ENCODE results near the gene BIRC7. TPM values are rescaled to one million over a fixed set of nuclear protein-coding genes. Genes with fewer than 3 reads are reported as not detected.

The BIRC7 gene
- total RNA-seq, 1 donor from 2014 or later, result not detected

DNA sequence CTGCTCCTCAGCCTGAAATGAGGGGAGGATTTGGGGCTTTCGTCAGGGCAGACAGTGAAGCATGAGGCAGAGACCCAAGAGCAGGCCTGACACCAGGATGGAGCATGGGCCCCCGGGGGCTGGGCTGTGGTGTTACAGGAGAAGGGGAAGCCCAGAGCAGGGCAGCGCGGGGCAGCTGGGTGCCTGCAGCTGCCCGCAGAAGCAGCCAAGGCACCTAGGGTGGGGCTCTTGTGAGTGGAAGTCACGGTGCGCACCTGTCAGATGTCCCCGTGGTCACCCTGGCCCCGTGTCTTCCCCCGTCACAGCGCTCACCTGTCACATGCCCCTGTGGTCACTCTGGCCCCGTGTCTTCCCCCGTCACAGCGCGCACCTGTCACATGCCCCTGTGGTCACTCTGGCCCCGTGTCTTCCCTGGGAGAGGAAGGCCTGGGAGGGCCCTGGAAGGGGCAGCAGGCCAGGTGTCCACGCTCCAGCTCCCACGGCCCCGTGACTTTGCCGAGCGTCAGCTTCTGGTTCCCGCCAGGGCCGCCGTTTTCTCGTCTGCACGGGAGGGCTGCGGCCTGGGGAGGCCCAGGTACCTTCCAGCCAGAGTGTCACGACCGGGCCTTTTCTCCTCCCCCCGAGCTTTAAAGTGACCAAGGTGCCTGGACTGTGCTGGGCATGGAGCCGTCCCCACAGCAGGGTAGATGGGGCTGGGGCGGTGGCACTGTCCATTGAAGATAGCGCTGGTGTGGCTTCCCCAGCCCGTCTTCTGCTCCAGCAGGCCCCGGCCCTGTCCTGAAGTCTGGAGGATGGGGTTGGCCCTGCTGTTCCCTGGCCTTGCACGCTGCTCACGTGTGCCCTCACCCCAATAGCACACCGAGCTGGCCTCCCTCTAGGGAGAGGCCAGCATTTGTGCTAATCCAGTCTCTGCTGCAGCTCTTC, 46.3 kb downstream of the BIRC7 start:
- H3K27ac Mint-ChIP-seq (ENCODE audit: unreplicated experiment), result no peak overlapping the region
- TF ChIP-seq, protein P1, sequence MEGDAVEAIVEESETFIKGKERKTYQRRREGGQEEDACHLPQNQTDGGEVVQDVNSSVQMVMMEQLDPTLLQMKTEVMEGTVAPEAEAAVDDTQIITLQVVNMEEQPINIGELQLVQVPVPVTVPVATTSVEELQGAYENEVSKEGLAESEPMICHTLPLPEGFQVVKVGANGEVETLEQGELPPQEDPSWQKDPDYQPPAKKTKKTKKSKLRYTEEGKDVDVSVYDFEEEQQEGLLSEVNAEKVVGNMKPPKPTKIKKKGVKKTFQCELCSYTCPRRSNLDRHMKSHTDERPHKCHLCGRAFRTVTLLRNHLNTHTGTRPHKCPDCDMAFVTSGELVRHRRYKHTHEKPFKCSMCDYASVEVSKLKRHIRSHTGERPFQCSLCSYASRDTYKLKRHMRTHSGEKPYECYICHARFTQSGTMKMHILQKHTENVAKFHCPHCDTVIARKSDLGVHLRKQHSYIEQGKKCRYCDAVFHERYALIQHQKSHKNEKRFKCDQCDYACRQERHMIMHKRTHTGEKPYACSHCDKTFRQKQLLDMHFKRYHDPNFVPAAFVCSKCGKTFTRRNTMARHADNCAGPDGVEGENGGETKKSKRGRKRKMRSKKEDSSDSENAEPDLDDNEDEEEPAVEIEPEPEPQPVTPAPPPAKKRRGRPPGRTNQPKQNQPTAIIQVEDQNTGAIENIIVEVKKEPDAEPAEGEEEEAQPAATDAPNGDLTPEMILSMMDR (IDR thresholded peaks at IDR 0.05; ENCODE audit: partially characterized antibody, unreplicated experiment), result no peak
- H3K36me3 Mint-ChIP-seq (ENCODE audit: unreplicated experiment), result no peaks in the 10 kb centered on the region
- peaks cover 1% of the 10 kb centered on the region for H3K9me3 Mint-ChIP-seq (ENCODE audit: unreplicated experiment)
- no peak for DNase-seq
- H3K4me1 Mint-ChIP-seq (ENCODE audit: low read depth, unreplicated experiment), result peaks cover 2% of the 10 kb centered on the region
- peaks cover 7% of the 10 kb centered on the region for H3K27me3 Mint-ChIP-seq (ENCODE audit: unreplicated experiment)
- H3K4me3 Mint-ChIP-seq (ENCODE audit: unreplicated experiment), result no peak overlapping the region

DNA sequence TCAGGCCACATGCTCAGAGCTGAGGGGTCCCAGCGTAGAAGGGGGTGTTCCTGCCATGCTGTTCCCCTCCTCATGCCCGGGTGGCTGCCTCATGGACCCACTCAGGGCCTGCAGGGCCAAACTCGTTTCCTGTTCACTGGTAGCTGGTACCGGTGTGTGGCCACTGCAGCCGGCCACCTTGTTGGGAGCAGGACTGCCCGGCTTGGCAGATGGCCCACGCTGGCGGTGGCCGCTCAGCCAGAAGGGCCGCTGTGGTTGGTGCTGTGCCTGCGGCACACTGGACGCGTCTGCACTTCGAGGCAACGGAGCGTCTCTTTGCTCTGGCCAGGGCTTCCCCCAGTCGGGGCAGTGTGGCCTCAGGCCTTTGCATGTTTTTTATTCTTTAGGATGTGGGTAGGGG, 47.2 kb downstream of the BIRC7 start:
- peaks cover 1% of the 10 kb centered on the region for H3K9me3 Mint-ChIP-seq (ENCODE audit: unreplicated experiment)
- H3K36me3 Mint-ChIP-seq (ENCODE audit: unreplicated experiment), result no peaks in the 10 kb centered on the region
- DNase-seq, result no peak
- TF ChIP-seq, protein P1 (IDR thresholded peaks at IDR 0.05; ENCODE audit: partially characterized antibody, unreplicated experiment), result no peak
- H3K27ac Mint-ChIP-seq (ENCODE audit: unreplicated experiment), result no peak overlapping the region
- peaks cover 2% of the 10 kb centered on the region for H3K4me1 Mint-ChIP-seq (ENCODE audit: low read depth, unreplicated experiment)
- no peak overlapping the region for H3K4me3 Mint-ChIP-seq (ENCODE audit: unreplicated experiment)
- peaks cover 8% of the 10 kb centered on the region for H3K27me3 Mint-ChIP-seq (ENCODE audit: unreplicated experiment)

DNA sequence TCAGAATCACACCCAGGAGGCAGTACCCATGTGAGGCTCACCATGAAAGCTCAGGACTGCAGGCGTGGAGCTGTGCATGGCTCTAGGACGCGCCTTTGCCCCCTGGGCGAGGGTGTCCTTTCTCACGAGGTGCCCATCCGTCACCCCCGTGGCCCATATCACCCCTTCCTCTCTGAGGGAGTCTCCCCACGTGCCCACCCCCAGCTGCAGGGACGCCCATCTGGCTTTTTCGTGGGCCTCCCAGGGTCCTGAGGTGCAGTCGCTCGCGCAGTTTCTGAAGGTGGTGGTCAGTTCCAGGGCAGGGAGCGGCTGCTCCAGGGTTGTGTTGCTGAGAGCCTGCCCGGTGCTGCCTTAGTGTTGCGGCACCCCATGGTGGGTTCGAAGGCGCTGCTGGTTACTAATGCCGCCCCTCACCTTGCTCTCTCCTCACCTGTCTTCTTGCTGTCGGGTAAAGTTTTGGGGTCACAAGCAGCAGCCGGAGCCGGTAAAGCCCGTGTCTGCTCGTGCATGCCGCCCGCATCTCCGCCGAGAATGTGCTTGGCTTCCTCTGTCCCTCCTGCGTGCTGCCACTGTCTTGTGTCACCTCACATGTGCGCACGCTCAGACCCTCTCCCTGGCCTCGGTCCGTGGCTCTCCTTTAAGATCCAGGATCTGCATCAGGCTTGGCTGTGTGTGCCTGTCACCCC, 47.8 kb downstream of the BIRC7 start:
- H3K27me3 Mint-ChIP-seq (ENCODE audit: unreplicated experiment), result peaks cover 10% of the 10 kb centered on the region
- H3K27ac Mint-ChIP-seq (ENCODE audit: unreplicated experiment), result no peak overlapping the region
- no peak overlapping the region for H3K4me3 Mint-ChIP-seq (ENCODE audit: unreplicated experiment)
- TF ChIP-seq, protein P1 (IDR thresholded peaks at IDR 0.05; ENCODE audit: partially characterized antibody, unreplicated experiment), result no peak
- H3K9me3 Mint-ChIP-seq (ENCODE audit: unreplicated experiment), result peaks cover 1% of the 10 kb centered on the region
- H3K36me3 Mint-ChIP-seq (ENCODE audit: unreplicated experiment), result no peaks in the 10 kb centered on the region
- H3K4me1 Mint-ChIP-seq (ENCODE audit: low read depth, unreplicated experiment), result peaks cover under 1% of the 10 kb centered on the region
- DNase-seq, result no peak

DNA sequence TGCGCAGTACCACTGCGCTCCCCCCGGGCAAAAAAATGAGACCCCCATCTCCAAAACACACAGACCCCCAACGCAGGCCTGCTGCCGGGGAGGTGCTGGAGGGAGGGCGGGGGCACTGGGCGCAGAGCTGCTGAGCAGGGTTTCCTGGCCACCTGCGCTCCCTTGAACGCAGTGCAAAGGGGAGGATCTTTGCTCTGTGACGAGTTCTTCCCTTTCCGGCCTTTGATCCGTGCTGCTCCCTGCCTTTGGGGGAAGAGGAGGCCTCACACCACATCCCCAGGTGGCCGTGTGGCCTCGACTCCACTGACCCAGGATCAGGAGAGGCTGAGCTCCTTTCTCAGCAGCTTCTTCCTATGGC, 48.4 kb downstream of the BIRC7 start:
- Mint-ChIP-seq H3K27ac (ENCODE audit: unreplicated experiment) (no peak overlapping the region), H3K36me3 (ENCODE audit: unreplicated experiment) (no peaks in the 10 kb centered on the region), H3K27me3 (ENCODE audit: unreplicated experiment) (peaks cover 10% of the 10 kb centered on the region), H3K4me1 (ENCODE audit: low read depth, unreplicated experiment) (no peaks in the 10 kb centered on the region), H3K9me3 (ENCODE audit: unreplicated experiment) (peaks cover 1% of the 10 kb centered on the region), H3K4me3 (ENCODE audit: unreplicated experiment) (no peak overlapping the region)
- TF ChIP-seq, protein P1 (IDR thresholded peaks at IDR 0.05; ENCODE audit: partially characterized antibody, unreplicated experiment), result no peak
- DNase-seq, result no peak

DNA sequence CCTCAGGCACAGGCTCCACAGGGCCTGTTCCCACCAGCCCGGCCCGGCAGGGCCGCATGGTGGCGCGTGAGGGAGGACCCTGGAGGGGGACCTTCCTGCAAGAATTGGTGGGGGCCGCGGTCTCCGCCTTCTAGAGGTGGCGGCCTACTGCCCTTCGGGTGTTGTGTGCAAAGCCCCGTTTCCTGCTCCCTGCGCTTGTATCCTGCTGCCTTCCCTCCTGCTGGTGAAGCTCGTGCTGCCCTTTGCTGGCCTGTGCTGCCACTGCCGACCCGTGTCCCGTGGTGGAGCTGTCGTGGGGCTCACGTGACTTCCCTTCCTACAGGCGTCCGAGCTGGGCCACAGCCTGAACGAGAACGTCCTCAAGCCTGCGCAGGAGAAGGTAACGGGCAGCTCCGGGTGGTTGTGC, 48.8 kb downstream of the BIRC7 start:
- Mint-ChIP-seq H3K36me3 (ENCODE audit: unreplicated experiment) (no peaks in the 10 kb centered on the region), H3K27ac (ENCODE audit: unreplicated experiment) (no peak overlapping the region), H3K4me1 (ENCODE audit: low read depth, unreplicated experiment) (no peaks in the 10 kb centered on the region), H3K27me3 (ENCODE audit: unreplicated experiment) (peaks cover 10% of the 10 kb centered on the region), H3K4me3 (ENCODE audit: unreplicated experiment) (no peak overlapping the region), H3K9me3 (ENCODE audit: unreplicated experiment) (peaks cover 1% of the 10 kb centered on the region)
- TF ChIP-seq, protein P1 (IDR thresholded peaks at IDR 0.05; ENCODE audit: partially characterized antibody, unreplicated experiment), result no peak
- no peak for DNase-seq

All from glutamatergic neuron (in vitro differentiated cells).